Measurements from ENCODE around the gene PSMF1.
"Not testable (repeated sequence)": the region's sequence is repeated elsewhere in the genome, so short reads cannot be mapped to it uniquely, and the experiment has no call there.

Gene PSMF1

GRCh38 chr20:1122388-1123315 is 4.2 kb downstream of the PSMF1 start:
- no peak for DNase-seq

DNA sequence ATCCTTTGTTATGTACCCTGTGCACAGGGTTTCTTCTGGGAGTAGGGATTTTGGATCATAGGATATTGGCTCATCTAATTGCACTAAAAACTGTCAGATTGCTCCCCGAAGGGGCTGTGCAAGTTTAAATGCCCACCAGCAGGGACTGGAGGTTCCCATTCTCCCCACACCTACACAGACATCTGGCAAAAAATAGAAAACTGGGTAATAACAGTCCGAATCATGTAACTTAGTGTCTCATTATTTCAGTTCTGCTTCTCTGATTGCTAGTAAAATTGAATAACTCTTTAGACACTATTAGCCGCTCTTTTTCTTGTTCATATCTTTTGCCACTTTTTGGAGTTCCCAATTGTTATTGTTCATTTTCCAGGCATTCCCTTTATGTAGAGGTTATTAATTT is 5.3 kb downstream of the PSMF1 start:
- no peak for DNase-seq

GRCh38 chr20:1124421-1124820 is 6.0 kb downstream of the PSMF1 start:
- no peak for DNase-seq

- no peak for DNase-seq
Observed at GRCh38 chr20:1125277-1125676, 6.9 kb downstream of the PSMF1 start.

- no peak for DNase-seq
Observed at GRCh38 chr20:1127840-1128239, 9.4 kb downstream of the PSMF1 start.

DNA sequence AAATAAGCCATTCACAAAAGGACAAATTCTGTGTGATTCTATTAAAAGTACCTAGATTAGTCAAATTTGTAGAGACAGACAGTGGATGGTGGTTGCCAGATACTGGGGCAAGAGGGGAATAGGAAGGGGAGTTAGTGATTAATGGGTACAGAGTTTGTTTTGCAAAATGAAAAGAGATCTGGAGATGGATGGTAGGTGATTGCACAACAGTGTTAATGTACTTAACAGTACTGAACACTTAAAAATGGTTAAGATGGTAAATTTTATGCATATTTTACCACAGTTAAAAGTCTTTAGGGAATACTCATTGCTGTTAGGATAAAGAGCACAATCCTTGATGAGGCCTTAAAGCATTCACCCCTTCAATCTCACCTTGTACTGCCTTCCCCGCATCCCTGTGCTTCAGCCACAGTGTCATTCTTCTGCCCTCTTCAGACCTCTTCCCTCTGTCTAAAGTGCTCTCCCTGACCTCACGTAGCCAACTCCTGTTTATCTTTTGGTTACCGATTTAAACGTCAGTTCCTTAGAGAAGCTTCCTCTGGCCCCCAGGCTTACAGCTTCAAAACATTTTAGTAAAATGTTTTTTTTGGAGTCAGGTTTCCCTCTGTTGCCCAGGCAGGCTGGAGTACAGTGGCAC is 11.8 kb downstream of the PSMF1 start:
- no peak for DNase-seq

DNA sequence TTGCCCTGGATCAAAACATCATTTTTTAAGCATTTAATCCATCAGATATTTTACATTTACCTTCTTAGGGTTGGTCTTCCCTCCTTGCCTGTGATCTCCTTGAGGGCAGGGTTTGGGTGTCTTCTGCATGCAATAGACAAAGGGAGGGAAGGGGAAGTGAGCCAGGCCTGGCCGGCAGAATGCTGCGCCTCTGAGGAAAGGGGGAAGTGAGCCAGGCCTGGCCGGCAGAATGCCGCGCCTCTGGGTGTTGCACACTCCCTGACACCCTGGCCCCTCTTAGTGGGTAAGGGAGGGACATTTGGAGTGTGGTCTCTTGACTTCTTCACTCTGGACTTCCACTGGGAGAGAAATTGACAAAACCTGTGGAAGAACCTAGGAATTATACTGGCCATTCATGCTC is 12.4 kb downstream of the PSMF1 start:
- DNase-seq, result no peak

GRCh38 chr20:1131354-1131753 is 13.0 kb downstream of the PSMF1 start:
- DNase-seq, result no peak

DNA sequence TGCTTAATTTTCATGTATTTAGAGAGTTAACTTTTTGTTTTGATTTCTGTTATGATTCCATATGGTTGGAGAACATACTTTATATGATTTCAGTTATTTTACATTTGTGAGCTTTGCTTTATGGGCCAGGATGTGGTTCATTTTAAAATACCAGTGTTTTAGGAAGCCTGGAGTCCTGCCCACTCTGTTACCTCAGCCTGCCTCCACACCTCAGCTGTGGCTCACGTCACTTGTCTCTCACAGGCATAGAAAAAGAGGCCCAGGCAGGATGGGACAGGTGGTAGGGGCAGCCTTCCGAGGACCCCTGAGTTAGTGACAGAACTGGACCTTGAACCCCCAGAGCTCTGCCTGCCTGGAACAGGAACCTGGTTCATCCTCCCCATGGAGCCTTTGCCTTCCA is 16.0 kb downstream of the PSMF1 start:
- DNase-seq, result no peak

DNA sequence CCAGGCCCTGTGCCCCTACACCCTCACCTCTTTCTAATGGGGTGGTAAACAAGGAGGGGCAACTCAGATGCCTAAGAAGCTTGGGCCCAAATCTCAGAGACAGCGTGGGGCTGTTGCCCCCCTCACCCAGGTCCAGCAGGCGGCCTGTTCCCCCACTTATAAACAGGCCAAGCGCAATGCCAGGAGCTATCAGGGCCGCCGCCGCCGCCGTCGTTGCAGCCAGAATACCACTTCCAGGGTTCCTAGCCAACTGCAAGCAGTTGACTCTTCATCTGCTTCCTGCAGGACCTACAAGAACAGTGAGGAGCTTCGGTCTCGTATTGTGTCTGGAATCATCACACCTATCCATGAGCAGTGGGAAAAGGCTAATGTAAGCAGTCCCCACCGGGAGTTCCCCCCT is 16.4 kb downstream of the PSMF1 start:
- no peak for DNase-seq

DNA sequence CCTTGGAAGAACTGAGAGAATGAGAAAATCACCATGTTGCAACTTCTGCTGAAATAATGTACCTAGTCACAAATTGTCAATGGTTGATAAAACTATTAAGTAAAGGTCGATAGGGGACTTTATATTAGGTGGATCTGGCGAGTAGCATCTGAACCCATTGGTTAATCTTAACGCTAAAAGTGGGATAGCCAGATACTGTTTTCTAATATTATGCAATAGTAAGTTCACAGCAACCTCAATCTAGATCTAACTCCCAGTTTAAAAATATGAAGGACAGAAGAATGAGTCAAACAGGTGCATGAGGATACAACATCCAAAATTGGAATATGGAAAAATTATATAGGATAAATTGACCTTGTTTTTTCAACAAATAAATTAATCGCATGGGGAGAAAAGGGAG is 18.8 kb downstream of the PSMF1 start:
- no peak for DNase-seq

DNA sequence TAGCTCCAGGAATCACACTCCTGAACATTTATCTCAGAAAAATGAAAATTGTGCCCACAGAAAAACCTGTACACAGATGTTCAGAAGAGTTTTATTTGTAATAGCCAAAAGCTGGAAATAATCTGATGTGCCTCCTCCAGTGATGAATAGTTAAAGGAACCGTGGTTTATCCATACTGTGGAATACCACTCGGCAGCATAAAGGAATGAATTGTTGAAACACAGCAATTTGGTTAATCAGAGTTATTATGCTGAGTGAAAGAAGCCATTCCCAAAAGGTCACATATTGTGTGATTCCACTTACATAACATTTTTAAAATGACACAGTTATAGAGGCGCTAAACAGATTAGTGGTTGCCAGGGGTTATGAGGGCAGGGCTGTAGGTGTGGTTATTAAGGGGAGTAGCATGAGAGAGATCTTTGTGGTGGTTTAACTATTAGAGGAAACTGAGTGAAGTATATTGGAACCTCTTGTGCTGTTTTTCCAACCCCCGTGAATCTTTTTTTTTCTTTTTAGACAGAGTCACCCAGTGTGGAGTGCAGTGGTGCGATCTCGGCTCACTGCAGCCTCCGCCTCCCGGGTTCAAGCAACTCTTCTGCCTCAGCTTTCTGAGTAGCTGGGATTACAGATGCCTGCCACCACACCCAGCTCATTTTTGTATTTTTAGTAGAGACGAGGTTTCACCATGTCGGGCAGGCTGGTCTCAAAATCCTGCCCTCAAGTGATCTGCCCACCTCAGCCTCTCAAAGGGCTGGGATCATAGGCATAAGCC is 26.2 kb downstream of the PSMF1 start:
- DNase-seq, result no peak

- no peak for DNase-seq
Observed at GRCh38 chr20:1146957-1147356, 28.6 kb downstream of the PSMF1 start.

GRCh38 chr20:1149812-1150211 is 31.4 kb downstream of the PSMF1 start:
- not testable (repeated sequence) for DNase-seq

DNA sequence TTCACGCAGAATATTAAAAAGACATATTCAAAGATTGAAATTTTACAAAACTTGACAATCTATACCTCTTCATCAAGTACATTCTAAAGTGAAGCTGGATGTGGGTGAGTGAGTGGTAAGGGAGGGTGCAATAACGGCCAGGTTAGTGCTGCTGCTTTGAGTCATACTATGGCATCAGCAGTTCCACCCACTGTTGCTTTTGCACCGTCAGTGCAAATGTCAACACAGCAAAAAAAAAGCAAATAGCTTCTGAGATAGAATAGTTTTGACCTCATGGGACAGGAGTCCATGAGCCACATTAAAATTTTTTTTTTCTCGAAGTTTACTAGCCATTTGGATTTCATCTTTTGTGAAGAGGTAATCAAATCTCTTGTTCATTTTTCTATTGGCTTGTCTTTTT is 31.8 kb downstream of the PSMF1 start:
- DNase-seq, result no peak

GRCh38 chr20:1150968-1151367 is 32.6 kb downstream of the PSMF1 start:
- no peak for DNase-seq

DNA sequence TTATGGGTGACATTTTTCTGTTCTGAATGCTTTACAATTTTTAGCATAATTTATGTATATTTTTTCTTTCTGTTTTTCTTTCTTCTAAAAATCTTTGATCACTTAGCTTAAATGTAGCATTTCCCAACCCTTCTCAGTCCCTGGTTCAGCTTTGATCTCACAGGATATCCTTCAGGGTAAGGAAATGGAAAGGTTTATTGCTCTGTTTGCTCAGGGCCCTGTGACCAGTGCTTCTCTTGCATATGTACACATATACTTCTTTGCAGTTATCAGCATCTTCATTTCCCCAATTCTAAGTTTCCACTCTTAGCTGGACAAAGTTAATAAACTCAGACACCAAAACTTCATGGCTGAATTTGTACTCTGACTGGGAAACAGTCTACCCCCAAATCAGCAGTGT is 35.8 kb downstream of the PSMF1 start:
- DNase-seq, result no peak

GRCh38 chr20:1154691-1155090 is 36.3 kb downstream of the PSMF1 start:
- DNase-seq, result no peak

- no peak for DNase-seq
Observed at GRCh38 chr20:1155342-1155741, 36.9 kb downstream of the PSMF1 start.

DNA sequence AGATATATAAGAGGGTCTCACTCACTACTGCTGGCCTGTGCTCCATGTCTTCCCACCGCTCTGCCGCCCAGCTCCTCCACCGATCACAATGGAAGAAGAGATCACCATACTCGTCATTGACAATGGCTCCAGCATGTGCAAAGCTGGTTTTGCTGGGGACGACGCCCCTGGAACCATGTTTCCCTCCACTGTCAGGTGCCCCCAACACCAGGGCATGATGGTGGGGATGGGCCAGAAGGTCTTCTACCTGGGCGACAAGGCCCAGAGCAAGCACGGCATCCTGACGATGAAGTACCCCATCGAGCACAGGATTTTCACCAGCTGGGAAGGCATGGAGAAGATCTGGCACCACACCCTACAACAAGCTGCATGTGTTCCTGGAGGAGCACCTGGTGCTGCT is 42.1 kb downstream of the PSMF1 start:
- no peak for DNase-seq

DNA sequence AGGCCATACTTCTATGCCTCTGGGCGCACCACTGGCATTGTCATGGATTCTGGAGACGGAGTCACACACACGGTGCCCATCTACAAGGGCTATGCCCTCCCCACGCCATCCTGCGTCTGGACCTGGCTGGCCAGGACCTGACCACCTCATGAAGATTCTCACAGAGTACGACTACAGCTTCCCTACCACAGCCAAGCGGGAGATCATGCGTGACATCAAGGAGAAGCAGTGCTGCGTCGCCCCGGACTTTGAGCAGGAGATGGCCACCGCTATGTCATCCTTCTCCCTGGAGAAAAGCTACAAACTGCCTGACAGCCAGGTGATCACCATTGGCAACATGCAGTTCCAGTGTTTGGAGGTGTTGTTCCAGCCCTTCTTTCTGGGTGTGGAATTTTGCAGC is 42.6 kb downstream of the PSMF1 start:
- DNase-seq, result no peak

DNA sequence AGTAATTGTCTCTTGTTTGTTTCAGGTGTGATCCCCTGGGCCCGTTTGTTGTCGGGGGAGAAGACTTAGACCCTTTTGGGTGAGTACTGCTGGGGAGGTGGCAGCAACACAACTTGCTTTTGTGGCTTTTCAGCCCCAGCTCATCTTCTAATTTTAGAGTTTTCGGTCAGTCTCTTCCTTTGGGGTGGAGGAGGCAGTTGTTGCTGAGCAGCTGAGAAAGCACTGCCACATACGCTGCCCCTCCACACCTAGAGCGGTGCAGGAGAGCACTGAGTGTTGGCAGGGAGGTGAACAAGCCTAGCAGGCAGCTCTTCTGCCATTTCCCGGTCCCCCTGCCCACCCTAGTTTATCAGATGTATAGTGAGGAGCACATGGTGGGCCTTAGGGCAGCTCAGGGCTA is 44.7 kb downstream of the PSMF1 start:
- DNase-seq, result no peak

GRCh38 chr20:1163653-1164052 is 45.3 kb downstream of the PSMF1 start:
- no peak for DNase-seq

DNA sequence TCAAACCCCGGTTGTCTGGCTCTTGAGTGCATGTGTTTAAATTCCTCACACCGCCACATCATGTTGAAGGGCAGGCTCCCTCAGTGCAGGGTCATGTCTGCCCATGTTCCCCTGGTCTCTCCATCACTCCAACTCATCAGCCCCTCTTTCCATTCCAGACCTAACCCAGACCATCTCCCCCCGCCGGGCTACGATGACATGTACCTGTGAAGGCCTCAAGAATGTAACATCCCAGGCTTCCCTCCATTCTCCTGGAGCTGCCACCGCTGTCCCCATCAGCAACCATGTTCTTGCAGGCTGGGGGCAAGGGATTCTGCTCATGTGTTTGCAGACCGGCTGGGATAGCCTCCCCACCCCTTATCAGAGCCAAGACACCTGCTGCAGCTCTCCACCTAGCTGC is 46.5 kb downstream of the PSMF1 start:
- DNase-seq, result no peak

Data from NCI-H1092 (cell line).